T-helper 1 cell treated with Interleukin-12 subunit alpha and Interleukin-12 subunit beta and Interleukin-4 antibody, amounts not matched to agents 30 μg/mL and 1 μg/mL, for 36 hours (primary cell): ENCODE measurements around the gene MS4A12.
"Not testable (repeated sequence)": the region's sequence is repeated elsewhere in the genome, so short reads cannot be mapped to it uniquely, and the experiment has no call there.

Experiments used
- H3K27ac Mint-ChIP-seq: one replicate; pipeline ENCODE4 v1.8.0; 2021; ENCODE audit warnings: mild to moderate bottlenecking, mixed read lengths
- H3K27me3 Mint-ChIP-seq: one replicate; pipeline ENCODE4 v1.8.0; 2021; ENCODE audit warnings: low read depth, mixed read lengths
- H3K36me3 Mint-ChIP-seq: one replicate; pipeline ENCODE4 v1.8.0; 2021; ENCODE audit warnings: low read depth, mixed read lengths
- H3K4me1 Mint-ChIP-seq: one replicate; pipeline ENCODE4 v1.8.0; 2021; ENCODE audit warnings: low read depth, mixed read lengths
- H3K4me3 Mint-ChIP-seq: one replicate; pipeline ENCODE4 v1.8.0; 2021; ENCODE audit warnings: mild to moderate bottlenecking, moderate library complexity, mixed read lengths
- H3K9me3 Mint-ChIP-seq: one replicate; pipeline ENCODE4 v1.8.0; 2021; ENCODE audit warnings: mixed read lengths

MS4A12 gene, protein sequence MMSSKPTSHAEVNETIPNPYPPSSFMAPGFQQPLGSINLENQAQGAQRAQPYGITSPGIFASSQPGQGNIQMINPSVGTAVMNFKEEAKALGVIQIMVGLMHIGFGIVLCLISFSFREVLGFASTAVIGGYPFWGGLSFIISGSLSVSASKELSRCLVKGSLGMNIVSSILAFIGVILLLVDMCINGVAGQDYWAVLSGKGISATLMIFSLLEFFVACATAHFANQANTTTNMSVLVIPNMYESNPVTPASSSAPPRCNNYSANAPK

DNA sequence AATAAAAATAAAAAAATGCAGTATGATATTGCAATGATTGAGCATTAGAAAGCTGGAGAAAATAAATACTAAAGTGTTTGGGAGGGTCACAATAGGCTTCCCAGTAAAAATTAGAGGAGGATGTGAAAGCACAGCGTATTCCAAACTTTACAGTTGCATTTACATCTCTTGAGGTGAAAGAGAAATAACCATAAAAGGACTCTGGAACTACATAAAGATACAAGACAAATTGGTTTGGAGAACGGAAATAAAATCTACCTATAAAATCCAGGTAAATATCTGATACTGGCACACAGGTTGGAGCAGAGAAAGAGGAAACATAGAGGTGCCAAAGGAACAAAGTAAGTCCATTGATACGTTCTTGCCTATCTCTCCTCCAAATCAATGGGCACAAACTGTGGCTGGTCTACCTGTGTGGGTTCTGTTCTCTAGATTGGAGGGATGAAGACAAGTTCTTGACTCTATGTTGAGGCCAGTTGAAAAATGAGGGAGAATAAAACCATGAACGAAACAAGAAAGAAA, at the start of gene MS4A12:
Gene MS4A12 (plus strand): TSS at position 291 of the 522 bp plus-strand sequence. CDS start 4,541 bp downstream, outside the sequence.
- Mint-ChIP-seq H3K27me3 (peaks cover 13% of the 10 kb centered on the region), H3K4me1 (no peaks in the 10 kb centered on the region), H3K9me3 (no peaks in the 10 kb centered on the region), H3K4me3 (no peak within 1 kb of the TSS), H3K27ac (no peak within 1 kb of the TSS), H3K36me3 (no peaks in the 10 kb centered on the region)

DNA sequence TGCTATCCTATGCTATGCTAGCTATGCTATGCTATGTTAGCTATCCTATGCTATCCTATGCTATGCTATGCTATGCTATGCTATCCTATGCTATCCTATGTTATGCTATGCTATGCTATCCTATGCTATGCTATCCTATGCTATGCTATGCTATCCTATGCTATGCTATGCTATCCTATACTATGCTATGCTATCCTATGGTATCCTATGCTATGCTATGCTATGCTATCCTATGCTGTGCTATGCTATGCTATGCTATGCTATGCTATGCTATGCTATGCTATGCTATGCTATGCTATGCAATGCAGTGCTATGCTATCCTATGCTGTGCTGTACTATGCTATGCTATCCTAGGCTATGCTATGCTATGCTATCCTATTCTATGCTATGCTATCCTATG, 45.5 kb upstream of the MS4A12 start:
- peaks cover 19% of the 10 kb centered on the region for H3K4me1 Mint-ChIP-seq
- H3K36me3 Mint-ChIP-seq: no peaks in the 10 kb centered on the region
- H3K27me3 Mint-ChIP-seq: no peaks in the 10 kb centered on the region
- no peak overlapping the region for H3K27ac Mint-ChIP-seq
- no peak overlapping the region for H3K4me3 Mint-ChIP-seq
- H3K9me3 Mint-ChIP-seq: no peaks in the 10 kb centered on the region

DNA sequence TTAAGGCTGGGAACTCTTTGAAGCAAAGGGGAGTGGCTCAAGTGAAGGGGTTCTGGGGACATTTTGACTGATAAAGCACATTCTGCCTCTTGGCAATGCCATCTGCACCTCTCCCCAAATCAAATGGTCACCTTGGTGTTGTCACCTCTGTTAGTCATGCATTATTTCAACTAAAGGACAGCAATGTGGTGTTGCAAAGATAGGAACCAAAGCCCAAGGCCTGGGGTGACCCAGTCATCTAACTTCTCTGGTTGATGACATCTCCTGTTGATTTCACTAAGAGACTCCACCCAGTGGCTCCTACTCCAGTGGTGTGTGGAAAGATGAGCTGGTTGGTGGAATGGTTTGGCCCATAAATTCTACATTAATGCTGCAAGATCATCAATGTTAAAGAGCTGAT, 44.7 kb upstream of the MS4A12 start:
- Mint-ChIP-seq H3K4me1 (peaks cover 19% of the 10 kb centered on the region), H3K27me3 (no peaks in the 10 kb centered on the region), H3K27ac (no peak overlapping the region), H3K36me3 (no peaks in the 10 kb centered on the region), H3K4me3 (no peak overlapping the region), H3K9me3 (no peaks in the 10 kb centered on the region)

DNA sequence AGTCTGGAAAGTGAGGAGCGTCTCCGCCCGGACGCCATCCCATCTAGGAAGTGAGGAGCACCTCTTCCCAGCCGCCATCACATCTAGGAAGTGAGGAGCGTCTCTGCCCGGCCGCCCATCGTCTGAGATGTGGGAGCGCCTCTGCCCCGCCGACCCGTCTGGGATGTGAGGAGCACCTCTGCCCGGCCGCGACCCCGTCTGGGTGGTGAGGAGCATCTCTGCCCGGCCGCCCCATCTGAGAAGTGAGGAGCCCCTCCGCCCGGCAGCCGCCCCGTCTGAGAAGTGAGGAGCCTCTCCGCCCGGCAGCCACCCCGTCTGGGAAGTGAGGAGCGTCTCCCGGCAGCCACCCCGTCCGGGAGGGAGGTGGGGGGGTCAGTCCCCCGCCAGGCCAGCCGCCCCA, 41.4 kb upstream of the MS4A12 start:
- not testable (repeated sequence) for H3K27me3 Mint-ChIP-seq, H3K4me3 Mint-ChIP-seq, H3K36me3 Mint-ChIP-seq, H3K9me3 Mint-ChIP-seq, H3K27ac Mint-ChIP-seq
- H3K4me1 Mint-ChIP-seq: peaks cover 13% of the 10 kb centered on the region

DNA sequence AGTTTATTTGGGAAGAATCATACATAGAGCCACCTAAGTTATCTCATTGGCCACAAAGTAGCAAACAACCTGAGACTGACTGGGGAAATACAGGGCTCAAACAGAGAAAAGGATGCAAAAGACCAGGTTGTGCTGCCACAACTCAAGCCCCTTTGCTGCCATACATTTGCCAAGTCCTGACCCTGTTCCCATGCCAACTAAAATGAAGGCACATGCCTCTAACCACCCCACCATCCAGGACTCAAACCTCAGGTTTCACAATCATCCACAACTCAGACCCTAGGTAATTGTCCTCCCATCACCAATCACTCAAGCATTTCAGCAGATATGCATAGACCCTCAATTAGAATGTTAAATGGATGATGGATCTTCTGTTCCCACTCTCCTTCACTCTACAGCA, 38.4 kb upstream of the MS4A12 start:
- Mint-ChIP-seq H3K4me1 (no peaks in the 10 kb centered on the region), H3K27ac (no peak overlapping the region), H3K27me3 (peaks cover 9% of the 10 kb centered on the region), H3K9me3 (no peaks in the 10 kb centered on the region), H3K36me3 (no peaks in the 10 kb centered on the region), H3K4me3 (no peak overlapping the region)

DNA sequence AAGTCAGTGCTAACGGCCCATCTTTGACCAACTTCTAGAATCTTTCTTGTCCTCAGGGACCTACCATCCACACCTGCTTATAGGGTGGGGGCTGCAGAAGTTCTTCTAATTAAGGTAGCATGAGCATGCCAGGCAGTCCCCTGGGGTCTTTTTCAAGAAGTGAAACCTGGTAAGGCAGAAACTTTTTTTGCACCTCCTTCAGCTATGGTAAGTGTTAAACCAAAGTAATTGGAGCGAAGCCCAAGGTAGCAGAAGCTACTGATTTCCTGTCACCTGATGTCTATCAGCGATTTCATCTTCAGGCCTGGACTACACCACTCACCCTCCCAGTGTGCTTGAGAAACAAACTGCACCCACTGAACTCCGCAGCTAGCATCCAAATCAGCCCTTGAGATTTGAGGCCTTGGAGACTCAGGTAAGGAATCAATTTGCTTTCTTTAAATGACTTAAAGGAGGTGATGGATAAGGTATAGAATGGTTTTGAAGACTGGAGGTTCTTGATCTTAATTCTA, 37.0 kb upstream of the MS4A12 start, which contains the start of gene MS4A1:
Gene MS4A1 (plus strand): TSS at position 317 of the 512 bp plus-strand sequence. CDS start 6,528 bp downstream, outside the sequence.
- Mint-ChIP-seq H3K36me3 (no peaks in the 10 kb centered on the region), H3K27ac (no peak within 1 kb of the TSS), H3K9me3 (no peaks in the 10 kb centered on the region), H3K4me3 (no peak within 1 kb of the TSS), H3K4me1 (no peaks in the 10 kb centered on the region), H3K27me3 (peaks cover 9% of the 10 kb centered on the region)

DNA sequence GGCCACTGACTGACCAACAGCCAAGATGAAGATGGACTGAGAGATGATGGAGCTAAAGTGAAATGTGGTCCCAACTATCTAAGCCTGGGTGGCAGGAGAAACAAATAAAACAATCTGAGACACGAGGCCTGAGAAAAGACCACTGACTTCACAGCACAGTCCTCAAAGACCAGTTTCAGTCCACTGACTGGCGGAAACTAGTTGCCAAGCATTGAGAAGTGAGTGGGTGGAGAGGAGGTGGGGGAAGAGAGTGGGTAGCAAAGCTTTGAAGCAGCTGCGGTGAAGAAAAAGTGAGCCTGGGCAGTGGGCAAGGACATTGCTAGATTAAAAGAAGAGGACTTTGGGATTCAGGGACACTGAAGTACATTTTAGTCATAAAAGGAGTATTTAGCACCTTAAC, 35.0 kb upstream of the MS4A12 start:
- Mint-ChIP-seq H3K9me3 (no peaks in the 10 kb centered on the region), H3K27ac (no peak overlapping the region), H3K36me3 (no peaks in the 10 kb centered on the region), H3K27me3 (peaks cover 9% of the 10 kb centered on the region), H3K4me3 (no peak overlapping the region), H3K4me1 (no peaks in the 10 kb centered on the region)

DNA sequence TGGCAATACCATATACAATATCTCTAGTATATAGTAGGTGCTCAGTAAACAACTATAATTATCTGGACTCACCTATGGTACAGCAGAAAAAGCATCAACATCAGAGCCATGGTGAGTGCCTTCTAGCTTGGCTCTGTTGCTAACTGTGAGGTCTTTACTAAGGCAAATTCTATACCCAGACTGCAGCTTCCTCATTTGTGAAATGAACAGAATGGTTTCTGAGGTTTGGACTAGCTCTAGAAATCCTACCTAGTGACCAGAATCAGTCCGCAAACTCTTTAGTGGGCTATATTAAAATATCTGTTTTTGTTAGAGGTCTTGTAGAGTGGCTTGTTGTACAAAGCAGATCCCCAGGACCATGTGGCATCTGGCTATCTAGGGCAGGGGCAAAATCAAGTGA, 33.2 kb upstream of the MS4A12 start:
- no peaks in the 10 kb centered on the region for H3K9me3 Mint-ChIP-seq
- H3K27me3 Mint-ChIP-seq: peaks cover 10% of the 10 kb centered on the region
- no peaks in the 10 kb centered on the region for H3K36me3 Mint-ChIP-seq
- no peaks in the 10 kb centered on the region for H3K4me1 Mint-ChIP-seq
- H3K4me3 Mint-ChIP-seq: no peak overlapping the region
- no peak overlapping the region for H3K27ac Mint-ChIP-seq

DNA sequence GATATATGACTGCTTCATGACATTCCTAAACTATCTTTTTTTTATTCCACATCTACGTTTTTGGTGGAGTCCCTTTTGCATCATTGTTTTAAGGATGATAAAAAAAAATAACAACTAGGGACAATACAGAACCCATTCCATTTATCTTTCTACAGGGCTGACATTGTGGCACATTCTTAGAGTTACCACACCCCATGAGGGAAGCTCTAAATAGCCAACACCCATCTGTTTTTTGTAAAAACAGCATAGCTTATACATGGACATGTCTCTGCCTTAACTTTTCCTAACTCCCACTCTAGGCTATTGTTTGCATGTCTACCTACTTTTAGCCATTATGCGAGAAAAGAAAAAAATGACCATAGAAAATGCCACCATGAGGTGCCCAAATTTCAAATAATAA, 23.7 kb upstream of the MS4A12 start:
- H3K9me3 Mint-ChIP-seq: no peaks in the 10 kb centered on the region
- no peaks in the 10 kb centered on the region for H3K36me3 Mint-ChIP-seq
- no peak overlapping the region for H3K4me3 Mint-ChIP-seq
- H3K27ac Mint-ChIP-seq: no peak overlapping the region
- H3K4me1 Mint-ChIP-seq: no peaks in the 10 kb centered on the region
- peaks cover 22% of the 10 kb centered on the region for H3K27me3 Mint-ChIP-seq

DNA sequence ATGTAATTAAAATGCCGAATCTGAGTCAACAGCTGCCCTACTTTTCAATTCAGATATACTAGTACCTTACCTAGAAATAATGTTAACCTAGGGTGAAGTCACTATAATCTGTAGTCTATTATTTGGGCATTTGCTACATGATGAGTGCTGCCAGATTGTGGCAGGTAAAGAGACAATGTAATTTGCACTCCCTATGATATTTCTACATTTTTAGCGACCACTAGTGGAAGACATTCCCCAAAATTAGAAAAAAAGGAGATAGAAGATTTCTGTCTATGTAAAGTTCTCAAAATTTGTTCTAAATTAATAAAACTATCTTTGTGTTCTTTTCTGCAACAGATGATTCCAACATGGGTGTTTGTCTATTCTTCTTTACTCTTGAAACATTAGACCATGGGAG, 22.9 kb upstream of the MS4A12 start:
- no peak overlapping the region for H3K4me3 Mint-ChIP-seq

DNA sequence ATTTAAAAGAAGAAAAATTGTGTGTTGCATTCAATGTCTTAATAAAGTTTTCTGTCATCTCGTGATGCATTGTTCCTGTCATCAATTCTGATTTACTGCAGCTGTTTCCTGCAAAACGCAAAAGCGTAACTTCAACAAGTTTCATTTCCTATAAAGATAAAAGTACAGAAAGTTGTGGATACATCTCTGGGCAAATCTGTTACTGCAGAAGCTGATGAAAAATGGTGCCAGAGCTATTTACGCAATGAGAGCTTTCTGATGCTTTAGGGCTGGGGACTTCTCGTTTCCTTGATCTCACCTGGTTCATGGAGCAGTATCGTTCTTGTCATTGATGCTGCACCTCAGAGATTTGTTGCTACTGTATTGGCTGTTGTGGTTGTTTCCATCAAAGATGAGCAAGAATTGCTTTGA, 15.5 kb upstream of the MS4A12 start:
- Mint-ChIP-seq H3K4me1 (no peaks in the 10 kb centered on the region), H3K27ac (no peak overlapping the region), H3K27me3 (peaks cover 15% of the 10 kb centered on the region), H3K9me3 (no peaks in the 10 kb centered on the region), H3K4me3 (no peak overlapping the region), H3K36me3 (no peaks in the 10 kb centered on the region)

More for the DNA sequence above, 22.9 kb upstream of the MS4A12 start:
- Mint-ChIP-seq H3K36me3 (no peaks in the 10 kb centered on the region), H3K4me1 (no peaks in the 10 kb centered on the region), H3K27me3 (peaks cover 15% of the 10 kb centered on the region), H3K27ac (no peak overlapping the region), H3K9me3 (no peaks in the 10 kb centered on the region)

DNA sequence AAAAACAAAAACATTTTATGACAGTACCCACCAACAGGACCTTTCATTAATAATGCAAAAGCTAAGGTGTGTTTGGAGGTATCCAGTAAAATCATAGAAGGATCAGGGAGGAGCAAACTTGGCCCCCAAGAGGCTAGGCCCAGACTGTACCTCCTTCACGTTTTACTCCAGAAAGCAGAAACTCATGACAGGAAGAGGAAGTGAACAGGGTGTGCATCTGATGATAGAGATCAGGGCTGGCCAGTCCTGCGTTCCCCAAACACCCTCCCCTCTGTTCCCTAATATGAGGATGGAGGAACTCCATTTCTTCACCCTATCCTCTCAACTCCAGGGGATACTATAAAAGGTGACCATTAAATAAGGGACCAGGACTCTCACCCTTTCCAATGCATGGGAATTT, 10.2 kb upstream of the MS4A12 start:
- Mint-ChIP-seq H3K4me3 (no peak overlapping the region), H3K27ac (no peak overlapping the region), H3K36me3 (no peaks in the 10 kb centered on the region), H3K9me3 (no peaks in the 10 kb centered on the region), H3K27me3 (peaks cover 23% of the 10 kb centered on the region), H3K4me1 (no peaks in the 10 kb centered on the region)

DNA sequence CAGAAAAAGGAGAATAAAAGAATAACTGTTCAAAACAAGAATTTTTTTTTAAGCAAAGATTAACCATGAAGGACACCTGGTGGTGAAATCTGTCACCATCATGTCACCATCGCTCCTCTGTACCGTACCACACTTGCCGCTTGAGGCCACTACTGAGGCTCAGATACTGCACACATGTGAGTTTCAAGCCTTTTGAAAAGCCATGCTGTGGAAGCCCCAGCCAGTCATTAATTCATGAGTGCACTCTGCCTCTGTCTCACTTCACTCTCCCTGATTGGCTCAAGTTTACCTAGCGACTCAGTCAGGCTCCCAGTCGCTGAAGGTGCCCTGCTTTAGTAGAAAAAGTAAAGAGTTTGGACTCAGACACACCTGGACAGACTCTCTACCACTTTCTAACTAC, 6.6 kb upstream of the MS4A12 start:
- H3K36me3 Mint-ChIP-seq: no peaks in the 10 kb centered on the region
- peaks cover 8% of the 10 kb centered on the region for H3K27me3 Mint-ChIP-seq
- H3K4me1 Mint-ChIP-seq: no peaks in the 10 kb centered on the region
- no peaks in the 10 kb centered on the region for H3K9me3 Mint-ChIP-seq
- no peak overlapping the region for H3K27ac Mint-ChIP-seq
- no peak overlapping the region for H3K4me3 Mint-ChIP-seq

DNA sequence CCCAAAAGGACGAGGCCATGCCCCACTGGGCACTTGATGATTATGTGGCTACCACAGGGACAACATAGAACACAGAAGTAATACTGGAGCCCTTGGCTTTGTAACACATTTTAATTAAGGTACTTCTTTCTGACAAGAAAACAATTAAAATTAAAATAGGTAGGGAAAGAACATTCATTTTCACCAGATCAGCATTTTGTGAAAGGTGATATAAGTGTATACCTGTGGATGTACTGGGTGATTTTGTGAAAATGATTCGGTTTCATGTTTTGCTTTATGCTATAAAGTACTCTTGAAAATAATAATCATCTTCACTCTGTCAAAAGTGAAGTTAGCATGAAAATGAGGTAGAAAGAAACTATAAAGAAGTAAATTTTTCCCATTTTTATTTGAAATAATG, 876 bp downstream of the MS4A12 start:
- H3K27ac Mint-ChIP-seq: no peak overlapping the region
- no peak overlapping the region for H3K4me3 Mint-ChIP-seq
- no peaks in the 10 kb centered on the region for H3K36me3 Mint-ChIP-seq
- H3K4me1 Mint-ChIP-seq: no peaks in the 10 kb centered on the region
- H3K27me3 Mint-ChIP-seq: peaks cover 22% of the 10 kb centered on the region
- no peaks in the 10 kb centered on the region for H3K9me3 Mint-ChIP-seq

DNA sequence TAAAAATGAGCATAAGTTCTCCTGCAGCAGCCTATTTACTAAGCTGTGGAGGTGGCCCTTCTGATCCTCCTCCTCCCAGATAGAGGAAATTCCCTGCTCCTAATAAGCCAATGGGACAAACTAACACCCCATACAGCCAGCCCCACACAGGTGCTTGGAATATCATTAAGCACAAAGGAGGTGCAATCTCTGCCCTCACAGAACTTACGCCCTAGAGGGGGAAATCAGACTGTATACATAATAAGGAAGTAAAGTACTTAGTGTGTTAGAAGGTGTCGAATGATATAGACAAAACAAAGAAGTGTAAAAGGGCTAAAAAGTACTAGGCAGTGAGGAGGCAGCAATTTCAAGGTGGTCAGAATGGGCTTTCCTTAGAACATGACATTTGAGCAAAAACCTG, 5.8 kb downstream of the MS4A12 start:
- Mint-ChIP-seq H3K4me3 (no peak overlapping the region), H3K27ac (no peak overlapping the region), H3K9me3 (no peaks in the 10 kb centered on the region), H3K36me3 (no peaks in the 10 kb centered on the region), H3K4me1 (no peaks in the 10 kb centered on the region), H3K27me3 (peaks cover 47% of the 10 kb centered on the region)
